Choroid plexus epithelial cell (primary cell): ENCODE data around the gene TPD52L2.

Experiments
- DNase-seq: peaks from one replicate; pipeline ENCODE4 v3.0.0-alpha.2; 2010; ENCODE audit warnings: low read depth
- H3K4me3 ChIP-seq: 2 replicates; pipeline ENCODE4 v1.5.1; 2011; ENCODE audit warnings: low read depth, mild to moderate bottlenecking, control low read depth, low read length, moderate library complexity
- CTCF ChIP-seq: conservative IDR thresholded peaks from 2 replicates; pipeline ENCODE4 v1.5.1; 2011; ENCODE audit warnings: low read depth, mild to moderate bottlenecking, control low read depth, inconsistent platforms, low read length, moderate library complexity

Gene TPD52L2

GRCh38 chr20:63856098-63856511 lies 9.0 kb upstream of the TPD52L2 start:
- no peak for TF ChIP-seq CTCF
- no peak overlapping the region for H3K4me3 ChIP-seq
- DNase-seq = no peak

- DNase-seq = peak; percentile 76
- H3K4me3 ChIP-seq = no peak overlapping the region
- no peak for TF ChIP-seq CTCF
These were observed 7.2 kb upstream of the TPD52L2 start for GRCh38 chr20:63857764-63858392.

- peak overlapping the region; percentile 8 for H3K4me3 ChIP-seq
- peak; percentile 94 for DNase-seq
- peak; percentile 79 for TF ChIP-seq CTCF
These were observed 6.5 kb upstream of the TPD52L2 start for GRCh38 chr20:63858393-63859165.

GRCh38 chr20:63859166-63859699 lies 5.8 kb upstream of the TPD52L2 start:
- TF ChIP-seq CTCF = no peak
- no peak overlapping the region for H3K4me3 ChIP-seq
- DNase-seq = no peak

- DNase-seq = no peak
- TF ChIP-seq CTCF = no peak
These were observed 4.6 kb upstream of the TPD52L2 start for GRCh38 chr20:63860325-63861051.

GRCh38 chr20:63861365-63861934 lies 3.6 kb upstream of the TPD52L2 start, which contains the start of gene ABHD16B:
TSS of gene ABHD16B (plus strand) at chr20:63861498. CDS start at chr20:63861541, 43 bp downstream.
- H3K4me3 ChIP-seq = no peak within 1 kb of the TSS
- no peak for TF ChIP-seq CTCF
- no peak for DNase-seq

More at GRCh38 chr20:63860325-63861051, 4.6 kb upstream of the TPD52L2 start:
- no peak overlapping the region for H3K4me3 ChIP-seq
